Heart left ventricle (tissue), 13 donors: ENCODE measurements around the gene KPNA6.

Source experiments
- POLR2A ChIP-seq, 2 donors: fragments of 450-650 bp; IDR thresholded peaks; one replicate each; pipeline ENCODE4 v1.6.1; 2017; ENCODE audit warnings: antibody characterized with exemption in 2 of 2, mild to moderate bottlenecking in 2 of 2, moderate library complexity in 2 of 2
- TF ChIP-seq, protein P1 (sequence below), 12 donors: fragments of 200-600 bp; sonication (generic) in 4 of 12; IDR thresholded peaks; one replicate each; pipeline versions ENCODE4 v1.5.0 to v1.8.0; 2018 to 2022; ENCODE audit warnings: antibody characterized with exemption in 12 of 12, mild to moderate bottlenecking in 5 of 12
- donor health status: ischemic (EF 13 %, LVEDD 7.1; RV severe dilation, severe dysfunction).
- donor health status: DM: no; HTN: yes; CAD: no.
- donor health status: DM: no; HTN: no; CAD: no.
- donor health status: ischemic (EF 25% LVEDD 6.9; RV normal size, moderate dysfunction).
- donor health status: ischemic (EF 25% LVEDD 5.7; RV mildly dilated, moderate dysfunction).
- donor health status: ischemic (EF 35%, LVEDD 5.7; RV mildly dilated, moderate dysfunction).
- donor health status: nonischemic (EF 11% LVEDD 7.7; RV severe dilation, severe dysfunction).
- donor health status: DM: yes; HTN: yes; CAD: no.
- donor health status: PGD.
- donor health status: ischemic (EF 29% LVEDD 5.4; RV normal size, mild dysfunction).
- donor health status: nonischemic (EF 23%, LVEDD 6.1; RV moderate dilation, normal function).

DNA sequence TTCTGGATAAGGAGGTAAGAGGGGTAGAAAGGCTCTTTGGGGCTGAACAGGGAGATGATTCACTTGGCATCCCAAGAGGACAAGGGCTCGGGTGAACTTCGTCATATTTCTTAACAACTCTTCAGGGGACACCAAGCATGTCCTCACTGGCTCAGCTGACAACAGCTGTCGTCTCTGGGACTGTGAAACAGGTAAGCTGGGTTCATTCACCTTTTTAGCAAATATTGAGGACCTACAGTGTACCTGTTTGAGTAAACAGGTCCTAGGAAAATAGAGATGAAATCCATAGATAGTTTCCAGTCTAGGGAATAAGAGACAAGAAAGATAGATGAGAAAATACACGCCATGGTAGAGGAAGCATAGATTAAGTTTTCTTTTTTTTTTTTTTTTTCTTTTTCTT lies 116.4 kb downstream of the KPNA6 start:
- TF ChIP-seq, protein P1, sequence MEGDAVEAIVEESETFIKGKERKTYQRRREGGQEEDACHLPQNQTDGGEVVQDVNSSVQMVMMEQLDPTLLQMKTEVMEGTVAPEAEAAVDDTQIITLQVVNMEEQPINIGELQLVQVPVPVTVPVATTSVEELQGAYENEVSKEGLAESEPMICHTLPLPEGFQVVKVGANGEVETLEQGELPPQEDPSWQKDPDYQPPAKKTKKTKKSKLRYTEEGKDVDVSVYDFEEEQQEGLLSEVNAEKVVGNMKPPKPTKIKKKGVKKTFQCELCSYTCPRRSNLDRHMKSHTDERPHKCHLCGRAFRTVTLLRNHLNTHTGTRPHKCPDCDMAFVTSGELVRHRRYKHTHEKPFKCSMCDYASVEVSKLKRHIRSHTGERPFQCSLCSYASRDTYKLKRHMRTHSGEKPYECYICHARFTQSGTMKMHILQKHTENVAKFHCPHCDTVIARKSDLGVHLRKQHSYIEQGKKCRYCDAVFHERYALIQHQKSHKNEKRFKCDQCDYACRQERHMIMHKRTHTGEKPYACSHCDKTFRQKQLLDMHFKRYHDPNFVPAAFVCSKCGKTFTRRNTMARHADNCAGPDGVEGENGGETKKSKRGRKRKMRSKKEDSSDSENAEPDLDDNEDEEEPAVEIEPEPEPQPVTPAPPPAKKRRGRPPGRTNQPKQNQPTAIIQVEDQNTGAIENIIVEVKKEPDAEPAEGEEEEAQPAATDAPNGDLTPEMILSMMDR (IDR thresholded peaks at IDR 0.05), result no peak
- no peak for TF ChIP-seq POLR2A (IDR thresholded peaks at IDR 0.05)
